Tibial nerve (tissue), 4 donors: ENCODE results near the gene ATG101. TPM values are rescaled to one million over a fixed set of nuclear protein-coding genes. Genes with fewer than 3 reads are reported as not detected.

Experiments
- DNase-seq, 2 donors: peaks; one replicate each; pipeline ENCODE4 v3.0.0-alpha.2; 2019; ENCODE audit warnings: low spot score in 2 of 2
- H3K27ac ChIP-seq, 4 donors: fragments of 200-600 bp; sonication (generic) in 3 of 4; one replicate each; pipeline ENCODE4 v1.5.1; 2017 to 2019; ENCODE audit warnings: mild to moderate bottlenecking in 1 of 4
- H3K27me3 ChIP-seq, 2 donors: fragments of 200-600 bp; sonication (generic) in 1 of 2; one replicate each; pipeline versions ENCODE4 v1.5.1 to v1.6.0; 2017 to 2019
- H3K36me3 ChIP-seq, 3 donors: fragments of 200-600 bp; sonication (generic); one replicate each; pipeline ENCODE4 v1.5.1; 2018 to 2019
- H3K4me1 ChIP-seq, 4 donors: fragments of 200-600 bp; sonication (generic) in 3 of 4; one replicate each; pipeline ENCODE4 v1.5.1; 2017 to 2019
- H3K4me3 ChIP-seq, 4 donors: fragments of 200-600 bp; sonication (generic) in 3 of 4; one replicate each; pipeline ENCODE4 v1.5.1; 2017 to 2019; ENCODE audit warnings: mild to moderate bottlenecking in 1 of 4, moderate library complexity in 1 of 4
- H3K9me3 ChIP-seq, 4 donors: fragments of 200-600 bp; sonication (generic) in 3 of 4; one replicate each; pipeline ENCODE4 v1.5.1; 2017 to 2019
- CTCF ChIP-seq, 5 experiments: fragments of 200-600 bp in 3 of 5; fragments of 450-650 bp in 2 of 5; sonication (generic) in 3 of 5; IDR thresholded peaks; one replicate each; pipeline ENCODE4 v1.5.1; 2016 to 2019; ENCODE audit warnings: antibody characterized with exemption in 5 of 5, mild to moderate bottlenecking in 3 of 5, moderate library complexity in 2 of 5
- EP300 ChIP-seq, 2 donors: sonication (generic); formaldehyde crosslinking; IDR thresholded peaks; one replicate each; pipeline ENCODE4 v1.6.1; 2017; ENCODE audit warnings: antibody characterized with exemption in 2 of 2, mild to moderate bottlenecking in 1 of 2
- POLR2A ChIP-seq, 2 donors: fragments of 450-650 bp; IDR thresholded peaks; one replicate each; pipeline ENCODE4 v1.6.1; 2017; ENCODE audit warnings: antibody characterized with exemption in 2 of 2, mild to moderate bottlenecking in 2 of 2, moderate library complexity in 2 of 2
- WGBS, 2 donors: methylation state at CpG; one replicate each; pipeline ENCODE4 v1.1.5; 2018; 5-methylcytosine and 5-hydroxymethylcytosine counted together
- total RNA-seq, 4 donors: library from RNA; depleted of rRNA; stranded (reverse); fragments of >200 nt; gene quantifications; one replicate each; pipeline ENCODE4 v1.1.0, GENCODE V29; 2016

ATG101 gene
- total RNA-seq, 4 donors from 2014 or later, result 32.6 to 49.6 (median 37.5) TPM

GRCh38 chr12:52052468-52053186 lies 17.2 kb upstream of the ATG101 start:
- 20 to 56% methylated on average over 7 of the region's 7 CpGs for WGBS, 2 donors
- DNase-seq, result no peak
- Histone ChIP-seq H3K36me3 (peaks cover 2 to 42% (median 10%) of the 10 kb centered on the region in 3 donors), H3K4me3 (peak overlapping the region; percentile 51 to 76 (median 58)), H3K27me3 (no peaks in the 10 kb centered on the region), H3K27ac (peak overlapping the region; percentile 98 to 100 (median 98)), H3K9me3 (no peaks in the 10 kb centered on the region), H3K4me1 (peaks cover 0 to 43% (median 18%) of the 10 kb centered on the region in 4 donors)
- TF ChIP-seq EP300 (IDR thresholded peaks at IDR 0.05), result peak in 1 of 2 donors; percentile 83
- TF ChIP-seq POLR2A (IDR thresholded peaks at IDR 0.05), result peak in 1 of 2 donors; percentile 33
- no peak for TF ChIP-seq CTCF (IDR thresholded peaks at IDR 0.05)

GRCh38 chr12:52053536-52054209 lies 16.1 kb upstream of the ATG101 start:
- peak in 1 of 2 donors; percentile 33 for DNase-seq
- Histone ChIP-seq H3K27me3 (no peaks in the 10 kb centered on the region), H3K36me3 (peaks cover 2 to 53% (median 10%) of the 10 kb centered on the region in 3 donors)

GRCh38 chr12:52054231-52054832 lies 15.4 kb upstream of the ATG101 start:
- Histone ChIP-seq H3K4me1 (peaks cover 0 to 60% (median 22%) of the 10 kb centered on the region in 4 donors), H3K27me3 (no peaks in the 10 kb centered on the region), H3K36me3 (peaks cover 2 to 59% (median 10%) of the 10 kb centered on the region in 3 donors), H3K4me3 (peak overlapping the region; percentile 51 to 76 (median 58)), H3K9me3 (no peaks in the 10 kb centered on the region), H3K27ac (peak overlapping the region; percentile 98 to 100 (median 98))
- TF ChIP-seq CTCF (IDR thresholded peaks at IDR 0.05), result no peak
- TF ChIP-seq EP300 (IDR thresholded peaks at IDR 0.05), result peak in 1 of 2 donors; percentile 2
- no peak for TF ChIP-seq POLR2A (IDR thresholded peaks at IDR 0.05)
- 52 to 59% methylated on average over 17 to 21 of the region's 21 CpGs for WGBS, 2 donors
- no peak for DNase-seq

More at GRCh38 chr12:52053536-52054209, 16.1 kb upstream of the ATG101 start:
- peaks cover 0 to 53% (median 22%) of the 10 kb centered on the region in 4 donors for H3K4me1 ChIP-seq
- 44 to 54% methylated on average over 9 of the region's 9 CpGs for whole genome bisulfite sequencing, 2 donors
- H3K9me3 ChIP-seq, result no peaks in the 10 kb centered on the region
- peak; percentile 12 to 34 for TF ChIP-seq POLR2A (IDR thresholded peaks at IDR 0.05)
- TF ChIP-seq EP300 (IDR thresholded peaks at IDR 0.05), result peak; percentile 23 to 84
- no peak for TF ChIP-seq CTCF (IDR thresholded peaks at IDR 0.05)
- peak overlapping the region; percentile 98 to 100 (median 98) for H3K27ac ChIP-seq
- peak overlapping the region; percentile 51 to 76 (median 58) for H3K4me3 ChIP-seq

- no peak for DNase-seq
- no peaks in the 10 kb centered on the region for H3K9me3 ChIP-seq
- H3K27me3 ChIP-seq, result no peaks in the 10 kb centered on the region
- H3K27ac ChIP-seq, result peak overlapping the region; percentile 98 to 100 (median 98)
- TF ChIP-seq POLR2A (IDR thresholded peaks at IDR 0.05) (peak in 1 of 2 donors; percentile 25), CTCF (IDR thresholded peaks at IDR 0.05) (no peak), EP300 (IDR thresholded peaks at IDR 0.05) (peak in 1 of 2 donors; percentile 86)
- peaks cover 0 to 60% (median 20%) of the 10 kb centered on the region in 4 donors for H3K4me1 ChIP-seq
- peak overlapping the region; percentile 51 to 76 (median 58) for H3K4me3 ChIP-seq
- 68 to 85% methylated on average over 14 to 20 of the region's 21 CpGs for WGBS, 2 donors
- peaks cover 2 to 67% (median 10%) of the 10 kb centered on the region in 3 donors for H3K36me3 ChIP-seq
Measured at GRCh38 chr12:52054833-52055730, 14.7 kb upstream of the ATG101 start.
